ENCODE data around the gene GLRX2.

DNA sequence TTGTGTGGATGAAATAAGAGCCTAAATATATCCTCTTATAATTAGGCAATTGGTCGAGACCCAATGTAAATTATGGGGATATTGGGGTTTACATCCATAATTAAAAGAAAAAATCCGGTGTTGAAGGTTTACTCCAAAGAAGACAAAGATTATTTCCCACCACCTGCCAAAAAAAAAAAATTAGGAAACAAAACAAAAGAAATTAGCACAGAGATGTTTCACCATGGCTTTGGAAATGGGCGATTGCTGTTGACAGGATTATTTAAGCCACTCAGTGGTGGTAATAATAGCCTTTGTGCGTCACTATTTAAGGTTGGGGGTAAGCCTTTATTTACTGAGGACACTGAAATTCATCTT lies 585 bp upstream of the GLRX2 start:
- TF ChIP-seq, protein P1, sequence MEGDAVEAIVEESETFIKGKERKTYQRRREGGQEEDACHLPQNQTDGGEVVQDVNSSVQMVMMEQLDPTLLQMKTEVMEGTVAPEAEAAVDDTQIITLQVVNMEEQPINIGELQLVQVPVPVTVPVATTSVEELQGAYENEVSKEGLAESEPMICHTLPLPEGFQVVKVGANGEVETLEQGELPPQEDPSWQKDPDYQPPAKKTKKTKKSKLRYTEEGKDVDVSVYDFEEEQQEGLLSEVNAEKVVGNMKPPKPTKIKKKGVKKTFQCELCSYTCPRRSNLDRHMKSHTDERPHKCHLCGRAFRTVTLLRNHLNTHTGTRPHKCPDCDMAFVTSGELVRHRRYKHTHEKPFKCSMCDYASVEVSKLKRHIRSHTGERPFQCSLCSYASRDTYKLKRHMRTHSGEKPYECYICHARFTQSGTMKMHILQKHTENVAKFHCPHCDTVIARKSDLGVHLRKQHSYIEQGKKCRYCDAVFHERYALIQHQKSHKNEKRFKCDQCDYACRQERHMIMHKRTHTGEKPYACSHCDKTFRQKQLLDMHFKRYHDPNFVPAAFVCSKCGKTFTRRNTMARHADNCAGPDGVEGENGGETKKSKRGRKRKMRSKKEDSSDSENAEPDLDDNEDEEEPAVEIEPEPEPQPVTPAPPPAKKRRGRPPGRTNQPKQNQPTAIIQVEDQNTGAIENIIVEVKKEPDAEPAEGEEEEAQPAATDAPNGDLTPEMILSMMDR (IDR thresholded peaks at IDR 0.05), result no peak
- no peak for TF ChIP-seq POLR2A (IDR thresholded peaks at IDR 0.05)

Measured in heart left ventricle (tissue), 13 donors.